Right renal pelvis (tissue), 4 donors: ENCODE results near the gene UCN. TPM values are rescaled to one million over a fixed set of nuclear protein-coding genes. Genes with fewer than 3 reads are reported as not detected.
"Not testable (repeated sequence)": the region's sequence is repeated elsewhere in the genome, so short reads cannot be mapped to it uniquely, and the experiment has no call there.

Experiments used
- DNase-seq, 4 donors: peaks; one replicate each; pipeline ENCODE4 v3.0.0-alpha.2; 2013; ENCODE audit warnings: low read depth in 4 of 4, low spot score in 3 of 4, missing footprints in 1 of 4
- polyA plus RNA-seq, 4 donors: library from polyadenylated mRNA; unstranded; fragments of 120-200 nt; gene quantifications; one replicate each; pipeline ENCODE4 v1.2.1, GENCODE V29; 2013; ENCODE audit not compliant: insufficient read length in 4 of 4

Gene UCN
- polyA plus RNA-seq, 4 donors = 0.39 to 1.1 (median 0.80) TPM

- no peak for DNase-seq
Measured at GRCh38 chr2:27316655-27317412, 8.6 kb upstream of the UCN start.

GRCh38 chr2:27315122-27315521 lies 6.9 kb upstream of the UCN start:
- DNase-seq = no peak

- DNase-seq = no peak
Measured at GRCh38 chr2:27314709-27315108, 6.5 kb upstream of the UCN start.

GRCh38 chr2:27313882-27314645 lies 5.8 kb upstream of the UCN start:
- DNase-seq = no peak

- DNase-seq = no peak
Measured at GRCh38 chr2:27312152-27312551, 3.9 kb upstream of the UCN start.

DNA sequence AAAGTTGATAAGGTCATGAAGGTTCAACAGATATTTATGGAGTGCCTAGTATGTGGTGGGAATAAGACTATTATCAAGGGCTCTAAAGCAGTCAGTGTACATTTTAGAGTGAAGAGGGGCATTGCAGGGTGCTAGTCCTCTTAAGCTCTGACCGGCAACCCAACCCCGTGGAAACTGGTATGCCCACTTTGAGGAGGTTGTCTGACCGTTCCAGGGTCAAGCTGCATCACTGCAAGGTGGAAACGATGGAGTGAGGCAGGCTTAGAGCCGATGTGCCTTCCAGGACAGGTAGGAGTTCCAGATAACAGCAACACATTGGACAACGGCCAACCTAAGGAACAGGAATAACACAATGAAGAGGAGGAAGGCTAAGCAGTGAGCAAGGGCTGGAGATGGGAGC lies 1.4 kb upstream of the UCN start:
- no peak for DNase-seq

GRCh38 chr2:27307545-27308358 lies 493 bp downstream of the UCN start:
- no peak for DNase-seq

GRCh38 chr2:27307287-27307544 lies 1.0 kb downstream of the UCN start:
- no peak for DNase-seq

- DNase-seq = no peak
Measured at GRCh38 chr2:27306573-27307286, 1.5 kb downstream of the UCN start.

GRCh38 chr2:27306136-27306535 lies 2.1 kb downstream of the UCN start:
- no peak for DNase-seq

- no peak for DNase-seq
Measured at GRCh38 chr2:27305516-27305915, 2.7 kb downstream of the UCN start.

DNA sequence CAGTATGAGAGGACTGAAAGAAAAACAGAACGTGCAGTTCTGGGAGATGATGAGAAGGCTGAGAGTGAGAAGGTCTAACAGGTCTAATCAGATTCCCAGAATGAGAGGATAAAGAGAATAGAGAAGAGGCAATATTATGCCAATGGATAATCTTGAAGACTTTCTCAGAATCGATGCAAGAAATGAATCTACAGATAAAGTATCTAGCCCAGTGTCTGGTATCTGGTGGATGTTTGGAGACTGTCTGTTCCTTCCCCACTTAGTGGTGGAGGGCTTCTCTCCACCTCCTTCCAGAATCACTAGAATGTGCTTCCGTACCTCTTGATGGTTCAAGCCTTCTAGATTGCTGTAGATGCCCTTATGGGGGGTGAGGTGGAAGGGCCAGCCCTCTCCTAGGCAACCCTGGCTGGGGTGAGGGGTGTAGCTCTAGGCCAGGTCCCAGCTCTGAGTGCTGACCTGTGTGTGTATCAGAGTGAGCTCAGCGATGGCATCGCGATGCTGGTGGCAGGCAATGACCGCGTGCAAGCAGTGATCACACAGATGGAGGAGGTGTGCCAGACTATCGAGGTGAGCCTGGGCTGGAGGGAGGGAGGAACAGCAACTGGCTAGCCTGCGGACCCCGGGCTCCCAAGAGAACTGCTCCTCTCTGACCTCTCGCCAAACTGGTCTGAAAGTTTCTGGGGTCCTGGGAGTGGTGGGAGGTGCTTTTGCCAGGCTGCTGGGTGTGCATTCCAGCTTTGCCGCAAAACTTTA lies 3.6 kb downstream of the UCN start:
- no peak for DNase-seq

DNA sequence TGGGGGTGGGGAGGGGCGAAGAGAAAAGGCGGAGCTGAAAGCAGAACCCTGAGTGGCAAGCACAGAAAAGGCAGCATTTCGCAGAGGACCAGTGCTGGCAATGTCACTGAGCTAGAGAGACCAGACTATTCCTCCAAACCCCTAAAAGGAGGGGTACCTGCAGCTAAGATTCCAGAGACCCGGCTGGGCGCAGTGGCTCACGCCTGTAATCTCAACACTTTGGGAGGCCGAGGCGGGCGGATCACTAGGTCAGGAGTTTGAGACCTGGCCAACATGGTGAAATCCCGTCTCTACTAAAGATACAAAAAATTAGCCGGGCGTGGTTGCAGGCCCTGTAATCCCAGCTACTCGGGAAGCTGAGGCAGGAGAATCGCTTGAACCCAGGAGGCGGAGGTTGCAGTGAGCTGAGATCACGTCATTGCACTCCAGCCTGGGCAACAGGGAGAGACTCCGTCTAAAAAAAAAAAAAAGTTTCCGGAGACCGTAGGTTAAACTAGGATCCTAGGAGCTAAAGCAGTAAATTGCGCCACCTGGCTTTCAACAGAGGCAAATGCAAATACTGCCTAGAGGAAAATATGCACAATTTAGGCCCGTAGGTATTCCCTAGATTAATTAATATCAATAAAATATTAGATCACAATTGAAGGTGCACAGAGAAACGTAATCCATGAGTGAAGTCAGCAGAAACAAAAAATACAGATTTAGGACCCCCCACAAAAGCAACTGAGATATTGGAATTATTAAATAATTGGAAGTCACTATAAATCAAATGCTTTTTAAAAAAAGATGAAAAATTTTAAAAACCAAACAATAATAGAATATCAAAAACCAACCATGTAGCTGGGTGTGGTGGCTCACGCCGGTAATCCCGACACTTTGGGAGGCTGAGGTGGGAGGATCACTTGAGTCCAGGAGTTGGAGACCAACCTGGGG lies 4.9 kb downstream of the UCN start:
- no peak for DNase-seq

DNA sequence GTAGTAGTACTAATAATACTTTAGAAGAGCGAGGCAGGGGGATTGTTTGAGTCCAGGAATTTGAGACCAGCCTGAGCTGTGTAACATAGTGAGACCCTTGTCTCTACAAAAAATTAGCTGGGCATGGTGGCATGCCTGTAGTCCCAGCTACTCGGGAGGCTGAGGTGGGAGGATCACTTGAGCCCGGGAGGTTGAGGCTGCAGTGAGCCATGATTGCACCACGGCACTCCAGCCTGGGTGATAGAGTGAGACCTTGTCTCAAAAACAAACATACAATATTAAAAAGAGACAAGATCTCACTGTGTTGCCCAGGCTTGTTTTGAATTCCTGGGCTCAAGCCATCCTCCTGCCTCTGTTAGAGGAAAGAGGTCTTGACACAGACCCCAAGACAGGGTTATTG lies 7.6 kb downstream of the UCN start:
- not testable (repeated sequence) for DNase-seq

DNA sequence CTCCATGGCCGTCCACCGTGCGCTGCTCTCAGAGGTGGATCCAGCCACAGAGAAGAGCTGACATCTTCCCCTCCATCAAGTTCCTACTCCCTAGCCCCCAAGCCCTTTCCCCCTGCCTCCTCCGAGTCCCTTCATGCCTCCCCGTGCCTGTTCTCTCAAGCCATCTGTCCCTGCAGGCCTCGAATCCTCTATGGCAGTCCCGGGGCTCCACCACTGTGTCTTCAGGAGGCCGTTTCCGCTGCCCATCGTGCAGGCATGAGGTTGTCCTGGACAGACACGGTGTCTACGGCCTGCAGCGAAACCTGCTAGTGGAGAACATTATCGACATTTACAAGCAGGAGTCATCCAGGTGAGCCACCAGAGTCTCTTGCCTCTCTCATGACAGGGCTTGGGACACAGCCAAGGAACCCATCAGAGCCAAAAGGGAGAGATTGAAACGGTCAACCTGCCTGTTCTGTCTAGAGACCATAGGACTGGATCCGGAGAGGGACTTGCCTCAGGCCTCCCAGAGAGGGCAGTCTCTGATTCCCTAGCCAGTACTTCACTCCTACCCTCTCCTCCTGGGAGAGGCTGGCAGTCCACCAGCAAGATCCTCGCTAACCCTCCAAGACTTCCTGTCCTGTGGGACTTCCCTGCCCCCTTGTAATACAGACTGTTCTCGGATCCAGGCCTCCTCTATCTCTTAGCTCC lies 9.7 kb downstream of the UCN start:
- DNase-seq = no peak

DNA sequence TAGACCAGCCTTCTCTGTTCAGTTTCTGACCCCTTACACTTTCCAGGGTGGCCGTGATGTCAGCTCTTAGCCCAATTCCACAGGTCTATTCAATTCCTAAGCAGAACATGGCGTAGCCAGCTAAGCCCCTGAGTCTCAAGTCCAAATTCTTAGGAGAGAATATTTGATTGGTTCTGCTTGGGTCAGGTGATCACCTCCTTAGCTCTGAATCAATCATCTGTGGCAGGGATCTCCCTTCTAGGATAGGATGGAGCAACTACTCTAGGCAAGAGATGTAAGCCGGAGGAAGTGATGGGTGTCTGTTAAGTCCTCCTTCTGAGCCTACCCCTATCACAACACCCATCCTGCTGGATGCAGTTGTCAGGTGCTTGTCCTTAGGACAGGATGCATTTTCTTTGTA lies 11.1 kb downstream of the UCN start:
- DNase-seq = no peak

- DNase-seq = no peak
Measured at GRCh38 chr2:27296481-27296880, 11.8 kb downstream of the UCN start.

DNA sequence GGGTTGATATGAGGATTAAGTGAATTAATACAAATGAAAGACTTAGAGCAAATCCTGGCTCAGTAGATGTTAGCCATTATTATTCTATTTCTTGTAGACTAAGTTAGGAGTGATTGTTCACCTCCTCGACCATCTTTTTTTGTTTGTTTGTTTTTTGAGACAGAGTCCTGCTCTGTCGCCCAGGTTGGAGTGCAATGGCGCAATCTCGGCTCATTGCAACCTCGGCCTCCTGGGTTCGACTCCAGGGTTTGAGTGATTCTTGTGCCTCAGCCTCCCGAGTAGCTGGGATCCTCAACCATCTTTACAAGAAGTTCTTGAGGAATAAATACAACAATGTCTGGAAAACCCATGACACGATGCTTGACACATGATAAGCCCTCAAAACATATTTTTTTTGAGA lies 13.3 kb downstream of the UCN start:
- DNase-seq = no peak

DNA sequence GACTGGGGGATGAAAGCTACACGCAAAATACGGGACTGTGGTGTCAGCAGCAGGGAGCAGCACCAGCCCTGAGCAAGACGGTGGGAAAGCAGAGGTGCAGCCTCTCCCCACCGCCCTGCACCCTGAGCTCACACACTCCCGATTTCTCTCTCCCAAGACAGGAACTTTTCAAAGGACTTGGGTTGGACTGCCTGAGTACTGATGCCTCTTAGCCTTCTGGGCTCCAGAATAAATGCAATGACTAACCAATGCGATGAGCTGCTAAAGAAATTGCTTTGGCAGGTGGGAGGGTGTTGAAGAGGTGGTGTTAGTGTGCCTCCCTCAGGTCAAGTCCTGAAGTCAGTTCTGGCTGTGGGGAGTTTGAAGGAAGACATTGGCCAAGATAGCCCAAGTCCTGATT lies 16.4 kb downstream of the UCN start:
- DNase-seq = no peak
